Colonic mucosa (tissue), 4 donors: ENCODE measurements around the gene STAB1. TPM values are rescaled to one million over a fixed set of nuclear protein-coding genes. Genes with fewer than 3 reads are reported as not detected.

ENCODE experiments used
- DNase-seq: peaks from one replicate; pipeline ENCODE4 v3.0.0-alpha.2; 2020
- H3K27ac ChIP-seq: fragments of 200-600 bp; one replicate; pipeline ENCODE4 v1.8.0; 2021
- H3K27me3 ChIP-seq: fragments of 200-600 bp; one replicate; pipeline ENCODE4 v1.8.0; 2021
- H3K36me3 ChIP-seq: fragments of 200-600 bp; one replicate; pipeline ENCODE4 v1.8.0; 2021
- H3K4me1 ChIP-seq: fragments of 200-600 bp; one replicate; pipeline ENCODE4 v1.8.0; 2021; ENCODE audit warnings: mild to moderate bottlenecking
- H3K4me3 ChIP-seq: fragments of 200-600 bp; one replicate; pipeline ENCODE4 v1.8.0; 2021
- H3K9ac ChIP-seq, 2 donors: one replicate each; pipeline ENCODE4 v1.7.0; 2013; ENCODE audit warnings: control low read depth in 2 of 2, low read depth in 2 of 2, low read length in 2 of 2
- H3K9me3 ChIP-seq: fragments of 200-600 bp; one replicate; pipeline ENCODE4 v1.8.0; 2021
- CTCF ChIP-seq: fragments of 200-600 bp; IDR thresholded peaks from one replicate; pipeline ENCODE4 v1.8.0; 2022; ENCODE audit warnings: antibody characterized with exemption, mild to moderate bottlenecking
- intact Hi-C: fragments of 100-400 bp; cut with DNase I; formaldehyde crosslinking; loops from one replicate; pipeline ENCODE4 v1.14.1; 2022
- total RNA-seq, 2 donors: library from RNA; stranded (reverse); fragmentation: NEBNext Ultra II Directional in 1 of 2; extraction: Animal tissue kit (Norgen Biotek cat#: 25700) in 1 of 2; gene quantifications; one replicate each; pipeline ENCODE4 v1.2.1, GENCODE V29; 2021
- donor health status: healthy.
- donor health status: DM: no; HTN: no; CAD: no.
- donor health status: DM: no; HTN: no; CAD: no.

STAB1 gene
- total RNA-seq, 2 donors from 2014 or later, result 41.1 to 46.5 TPM

- TF ChIP-seq CTCF, result no peak
- Histone ChIP-seq H3K4me1 (no peaks in the 10 kb centered on the region), H3K9me3 (no peaks in the 10 kb centered on the region), H3K36me3 (no peaks in the 10 kb centered on the region), H3K27ac (no peak overlapping the region), H3K4me3 (no peak overlapping the region), H3K27me3 (no peaks in the 10 kb centered on the region), H3K9ac (no peak overlapping the region)
- intact Hi-C loops, result no loop called here
- no peak for DNase-seq
These were observed 4.9 kb upstream of the STAB1 start for GRCh38 chr3:52490035-52490938.

GRCh38 chr3:52490939-52491526 lies 4.1 kb upstream of the STAB1 start:
- no peaks in the 10 kb centered on the region for H3K36me3 ChIP-seq
- no peak for TF ChIP-seq CTCF
- DNase-seq, result no peak
- no peaks in the 10 kb centered on the region for H3K27me3 ChIP-seq
- no peak overlapping the region for H3K27ac ChIP-seq
- no peak overlapping the region for H3K4me3 ChIP-seq
- H3K9ac ChIP-seq, result no peak overlapping the region
- intact Hi-C loops, result no loop called here
- no peaks in the 10 kb centered on the region for H3K4me1 ChIP-seq
- no peaks in the 10 kb centered on the region for H3K9me3 ChIP-seq

- Histone ChIP-seq H3K4me3 (no peak overlapping the region), H3K36me3 (no peaks in the 10 kb centered on the region), H3K27ac (no peak overlapping the region), H3K4me1 (no peaks in the 10 kb centered on the region), H3K9me3 (no peaks in the 10 kb centered on the region), H3K9ac (no peak overlapping the region), H3K27me3 (no peaks in the 10 kb centered on the region)
- intact Hi-C loops, result no loop called here
- TF ChIP-seq CTCF, result no peak
- no peak for DNase-seq
These were observed 3.1 kb upstream of the STAB1 start for GRCh38 chr3:52492059-52492458.

GRCh38 chr3:52493232-52494017 lies 1.7 kb upstream of the STAB1 start:
- H3K9ac ChIP-seq, result no peak overlapping the region
- H3K27me3 ChIP-seq, result no peaks in the 10 kb centered on the region
- TF ChIP-seq CTCF, result no peak
- no peaks in the 10 kb centered on the region for H3K9me3 ChIP-seq
- H3K36me3 ChIP-seq, result no peaks in the 10 kb centered on the region
- intact Hi-C loops, result no loop called here
- H3K4me3 ChIP-seq, result no peak overlapping the region
- H3K27ac ChIP-seq, result no peak overlapping the region
- DNase-seq, result no peak
- no peaks in the 10 kb centered on the region for H3K4me1 ChIP-seq

- Histone ChIP-seq H3K27me3 (no peaks in the 10 kb centered on the region), H3K4me1 (no peaks in the 10 kb centered on the region), H3K4me3 (no peak overlapping the region), H3K9me3 (no peaks in the 10 kb centered on the region), H3K9ac (no peak overlapping the region), H3K36me3 (no peaks in the 10 kb centered on the region), H3K27ac (no peak overlapping the region)
- intact Hi-C loops, result no loop called here
- no peak for DNase-seq
- no peak for TF ChIP-seq CTCF
These were observed 693 bp upstream of the STAB1 start for GRCh38 chr3:52494445-52494844.
